SW 1271 (cell line): ENCODE results near the gene CGNL1.

Experiments used
- DNase-seq, 2 experiments: peaks; one replicate each; lab custom pipeline; 2025; lab: John Stamatoyannopoulos, UW

CGNL1 gene

DNA sequence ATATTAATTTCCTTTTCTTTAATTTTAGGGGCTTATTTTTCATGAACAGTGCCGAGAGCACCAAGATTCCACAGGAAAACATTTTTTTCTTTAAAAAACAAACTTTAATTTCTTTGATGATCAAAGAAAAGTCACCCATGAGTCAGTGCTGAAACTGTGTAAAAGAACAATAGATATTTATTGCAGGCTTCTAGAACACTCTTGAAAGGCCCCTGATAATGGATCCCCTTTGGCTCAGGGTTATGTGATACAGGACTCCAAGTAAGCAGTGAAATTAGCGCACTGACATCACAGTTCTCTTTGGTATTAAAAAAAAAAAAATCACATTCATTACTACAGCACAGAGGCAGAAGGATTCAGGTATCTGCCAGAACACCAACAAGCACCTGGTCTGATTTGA lies 149.3 kb downstream of the CGNL1 start:
- DNase-seq: no peak

DNA sequence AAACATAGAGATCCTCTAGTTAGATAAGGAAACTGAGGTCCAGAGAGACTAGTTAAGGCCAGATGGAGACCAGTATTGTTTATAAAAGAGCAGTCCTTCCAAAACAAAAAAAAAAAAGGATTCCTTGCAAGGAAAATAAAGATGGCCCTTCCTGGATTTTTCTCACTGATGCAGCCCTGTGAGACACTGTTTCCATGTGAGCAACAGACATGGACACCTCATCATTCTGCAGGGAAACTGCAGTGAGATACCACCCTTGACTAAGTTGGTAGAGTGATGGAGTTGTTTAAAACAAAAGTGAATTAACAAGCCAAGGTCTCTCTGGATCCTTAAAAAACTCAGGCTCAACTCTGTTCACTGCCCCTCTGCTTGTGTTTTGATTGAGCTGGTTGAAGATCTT lies 149.8 kb downstream of the CGNL1 start:
- DNase-seq: no peak

DNA sequence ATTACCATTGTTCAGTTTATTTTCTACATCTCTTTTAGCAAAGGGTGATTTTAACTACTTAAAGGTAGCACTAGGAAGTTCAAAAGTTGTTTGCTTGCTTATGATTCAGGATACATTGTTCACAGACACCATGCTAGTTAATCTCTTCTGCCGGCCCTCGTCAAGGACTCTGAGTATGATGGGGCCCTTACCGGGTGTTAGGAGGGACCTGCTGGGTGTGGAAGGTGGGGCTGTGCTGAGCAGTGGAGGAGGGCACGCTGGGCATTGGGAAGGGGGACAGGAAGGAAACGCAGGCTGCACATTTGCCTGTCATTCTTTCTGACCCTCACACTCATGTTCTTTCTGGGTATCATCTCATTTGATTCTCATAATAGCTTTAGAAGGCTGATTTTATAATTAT lies 150.3 kb downstream of the CGNL1 start:
- DNase-seq: no peak

DNA sequence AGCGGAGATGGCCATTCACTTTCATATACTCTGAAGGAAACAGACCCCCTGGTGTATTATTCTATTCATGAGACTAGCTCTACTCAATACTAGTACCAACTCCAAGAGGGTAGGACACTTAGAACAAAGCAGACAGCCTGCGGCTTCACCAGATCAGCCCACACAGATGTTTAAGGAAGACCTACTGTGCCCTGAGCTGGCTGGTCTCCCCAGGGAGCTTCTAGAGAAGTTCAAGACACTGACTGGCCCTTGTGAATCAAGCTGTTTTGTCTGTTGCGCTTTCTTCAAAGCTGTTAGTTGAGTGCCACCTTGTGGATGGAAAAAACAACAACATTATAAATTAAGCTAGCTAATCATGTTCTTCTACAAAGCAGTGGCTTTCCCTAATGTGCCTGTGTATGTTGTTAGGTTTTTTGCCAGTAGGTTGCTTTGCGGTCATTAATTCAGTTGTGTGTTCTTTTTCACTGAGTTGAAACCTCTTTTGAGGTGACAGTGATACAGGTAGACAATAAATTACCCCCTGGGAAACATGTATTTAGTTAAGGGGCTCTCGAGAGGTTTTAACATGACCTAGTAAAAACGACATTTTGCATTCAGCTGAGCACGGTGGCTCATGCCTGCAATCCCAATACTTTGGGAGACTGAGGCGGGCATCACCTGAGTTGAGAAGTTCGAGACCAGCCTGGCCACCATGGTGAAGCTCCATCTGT lies 151.2 kb downstream of the CGNL1 start:
- peak; percentile 46 to 73 for DNase-seq

DNA sequence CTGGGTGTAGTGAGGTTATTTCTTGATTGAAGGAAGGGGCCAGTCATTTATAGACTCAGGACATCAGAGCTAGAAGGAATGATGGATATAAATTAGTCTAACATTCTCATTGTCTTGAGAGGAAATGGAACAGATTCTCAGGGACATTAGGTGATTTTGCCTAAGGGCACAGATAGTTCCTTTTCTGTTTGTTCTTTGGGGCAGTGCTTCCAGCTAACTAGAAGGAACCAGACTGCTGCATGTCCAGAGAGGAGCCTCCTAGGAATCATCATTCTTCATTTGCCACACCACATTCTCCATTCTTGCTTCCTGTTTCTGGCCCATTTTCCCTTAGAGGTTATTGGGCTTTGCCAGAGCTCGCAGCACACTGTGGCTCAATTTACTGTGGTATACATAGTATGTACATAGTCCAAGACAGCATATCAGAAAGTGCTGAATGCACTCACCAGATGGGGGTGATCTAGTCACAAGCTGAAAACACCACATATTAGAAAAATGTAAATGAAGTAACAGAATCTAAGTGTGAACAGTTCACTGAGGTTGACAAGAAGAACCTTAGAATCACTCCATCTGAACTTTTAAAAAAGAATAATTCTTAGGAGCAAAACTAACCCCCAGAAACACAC lies 152.7 kb downstream of the CGNL1 start:
- no peak for DNase-seq

DNA sequence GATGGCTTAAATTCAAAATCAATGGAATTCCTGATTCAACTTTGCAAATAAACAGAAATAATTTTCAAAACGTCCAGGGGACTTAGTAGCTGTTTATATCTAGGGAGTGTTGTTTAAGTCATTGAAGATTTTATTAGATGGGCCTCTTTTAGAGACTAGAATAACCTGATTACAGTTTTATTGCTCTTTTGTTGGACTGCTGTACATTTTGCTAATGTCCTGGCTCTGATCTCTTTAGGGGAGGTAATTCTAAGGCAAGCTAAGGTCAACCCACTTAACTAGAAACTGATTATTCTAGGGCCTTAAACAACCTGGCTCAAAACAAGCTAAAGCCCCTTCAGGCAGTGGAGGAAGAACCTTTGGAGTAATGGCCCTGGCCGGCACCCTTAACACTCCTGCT lies 153.4 kb downstream of the CGNL1 start:
- no peak for DNase-seq

DNA sequence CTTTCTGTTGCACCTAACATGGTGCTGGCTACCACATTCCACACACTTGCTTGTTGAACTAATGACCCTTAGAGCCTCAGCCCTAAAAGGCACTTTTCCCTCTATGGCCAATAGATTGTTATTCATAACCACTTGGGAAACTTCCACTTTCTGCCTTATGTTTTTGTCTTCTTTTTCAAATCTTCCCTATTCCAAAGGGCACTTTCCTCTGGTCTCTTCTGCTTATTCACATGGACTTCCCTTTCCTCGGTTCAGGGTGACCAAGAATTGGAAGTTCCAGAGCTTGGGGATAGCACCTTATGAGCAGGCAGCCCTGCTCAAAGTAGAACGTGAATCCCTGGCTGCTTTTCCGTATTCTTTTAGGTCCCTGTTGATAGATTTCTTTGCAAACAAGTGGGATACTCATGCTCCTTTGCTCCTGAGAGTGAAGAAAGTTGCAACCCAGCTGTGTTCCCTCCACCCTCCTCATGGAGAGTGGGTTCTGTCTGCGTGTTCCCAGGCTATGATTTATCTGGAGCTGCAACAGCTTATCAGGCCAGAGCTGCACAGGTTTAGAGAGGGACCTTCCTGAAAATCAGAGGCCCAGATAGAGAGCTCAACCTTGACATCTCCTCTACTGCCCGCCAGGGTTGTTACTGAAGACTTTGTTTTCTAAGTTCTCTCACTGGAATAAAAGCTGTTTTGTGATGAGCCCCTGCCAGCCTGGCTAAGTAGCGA lies 156.6 kb downstream of the CGNL1 start:
- DNase-seq: no peak

DNA sequence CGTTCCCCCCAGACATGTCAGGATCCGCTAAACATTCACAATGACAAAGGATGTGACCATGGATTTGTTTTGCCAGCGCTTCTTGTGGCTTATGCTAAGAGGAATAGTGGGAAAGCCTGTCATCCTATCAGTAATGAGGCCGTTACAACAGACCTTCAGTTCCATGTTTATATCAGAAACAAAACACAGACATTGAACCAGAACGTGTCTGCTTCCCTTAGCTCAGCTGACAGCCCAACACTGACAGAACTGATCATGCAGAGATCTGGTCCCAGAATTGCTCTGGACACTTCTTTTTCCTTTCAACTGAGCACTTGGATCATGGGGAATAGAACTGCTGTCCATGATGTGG lies 157.1 kb downstream of the CGNL1 start:
- no peak for DNase-seq

DNA sequence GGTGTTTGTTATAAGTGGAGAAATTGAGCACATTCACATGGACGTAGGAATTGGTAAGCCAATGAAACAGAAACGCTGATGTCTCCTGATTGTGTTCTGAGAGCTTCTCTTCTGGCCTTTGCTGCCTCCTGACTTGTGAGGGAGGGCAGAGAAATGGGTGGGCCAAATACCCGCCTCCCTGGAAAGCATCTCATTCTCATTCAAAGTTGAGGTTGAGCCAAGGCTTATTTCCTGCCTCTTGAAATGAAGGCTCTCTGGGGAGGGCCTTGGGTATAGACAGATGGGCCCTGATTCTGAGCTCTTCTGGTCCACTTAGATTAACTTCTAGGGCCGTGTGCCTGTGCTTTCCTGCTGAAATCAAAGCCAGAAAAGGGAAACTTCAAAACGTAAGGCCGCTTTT lies 158.0 kb downstream of the CGNL1 start:
- no peak for DNase-seq

DNA sequence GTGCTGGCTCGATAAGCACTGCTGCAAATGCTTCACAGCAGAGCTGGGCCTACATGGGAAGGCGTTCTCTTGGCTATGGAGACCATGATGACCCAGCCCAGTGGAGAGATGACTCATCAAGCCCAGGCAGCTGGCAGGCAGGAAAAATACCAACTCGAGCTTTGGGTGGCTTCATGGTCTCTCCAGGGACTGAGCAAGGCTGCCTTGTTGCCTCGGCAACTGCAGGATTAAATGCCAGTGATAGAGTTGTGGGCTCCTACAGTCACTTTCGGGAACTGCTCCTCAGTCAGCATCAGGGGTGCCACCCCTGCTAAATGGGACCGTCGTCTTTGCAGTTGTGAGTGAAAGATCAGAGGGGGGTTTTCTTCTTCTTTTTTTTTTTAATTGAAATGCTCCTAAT lies 160.8 kb downstream of the CGNL1 start:
- DNase-seq: no peak

DNA sequence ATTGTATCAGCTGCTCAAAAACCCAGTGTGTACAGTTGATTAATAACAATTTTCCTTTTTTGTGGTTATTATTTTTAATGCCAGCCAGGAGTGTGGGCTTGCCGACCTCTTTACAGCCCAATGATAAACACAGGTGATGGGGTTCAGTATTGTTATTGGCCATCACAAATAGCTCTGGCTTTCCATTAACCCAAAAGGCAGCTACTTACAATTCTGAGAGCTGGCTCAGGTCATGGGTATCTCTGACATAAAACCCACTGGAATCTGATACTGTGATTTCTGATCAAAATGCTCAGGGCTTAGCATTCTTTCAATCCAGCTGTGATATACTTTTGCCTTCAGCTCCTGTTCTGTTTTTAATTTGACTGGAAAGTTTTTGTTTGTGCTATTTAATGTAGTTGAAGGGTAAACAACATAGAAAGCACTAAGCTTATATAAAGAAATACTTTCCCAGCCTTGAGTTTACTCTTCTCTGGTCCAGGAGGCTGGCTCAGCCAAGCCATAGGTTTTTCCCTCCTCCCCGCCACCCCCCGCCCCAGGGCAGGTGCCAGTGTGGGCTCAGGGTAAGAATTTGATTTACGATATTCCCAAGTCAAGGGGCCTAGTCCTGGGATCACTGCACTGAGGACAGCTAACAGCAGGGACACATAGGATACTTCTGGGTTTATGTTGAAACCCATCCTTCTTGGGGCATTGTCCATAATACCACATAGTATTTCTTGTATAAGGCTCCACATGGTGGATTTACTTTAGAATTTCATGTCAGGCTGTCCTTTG lies 161.4 kb downstream of the CGNL1 start:
- no peak for DNase-seq

DNA sequence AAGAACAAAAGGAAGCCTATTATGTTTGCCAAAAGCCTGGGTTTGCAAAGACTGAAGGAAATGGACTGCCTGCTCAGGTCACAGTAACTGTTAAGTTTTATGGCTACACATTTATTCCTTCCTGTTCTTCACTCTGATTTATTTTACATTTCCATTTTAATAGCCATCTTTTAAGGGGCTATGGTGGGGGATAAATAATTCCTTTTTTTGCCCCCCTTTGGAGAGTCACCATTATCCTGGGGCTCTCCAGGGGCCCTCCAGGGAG lies 161.9 kb downstream of the CGNL1 start:
- DNase-seq: no peak

DNA sequence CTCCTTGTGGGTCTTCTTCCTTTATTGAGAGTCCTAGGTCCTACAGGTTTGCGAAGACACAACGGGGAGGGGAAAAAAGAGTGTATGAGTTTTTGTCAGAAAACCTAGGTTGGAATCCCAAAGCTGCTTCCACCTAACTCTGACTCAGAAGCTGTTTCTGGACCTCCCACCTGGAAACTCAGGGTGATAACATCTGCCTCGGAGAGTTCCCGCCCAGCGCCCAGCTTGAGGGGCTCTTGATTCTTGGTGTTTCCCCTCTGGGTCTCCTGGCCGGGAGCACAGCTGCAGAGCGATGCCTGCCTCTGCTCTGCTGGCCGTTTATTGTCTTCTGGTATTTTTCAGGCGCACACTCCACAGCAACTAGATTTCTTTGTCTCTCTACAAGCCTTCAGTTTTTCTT lies 162.5 kb downstream of the CGNL1 start:
- DNase-seq: no peak

DNA sequence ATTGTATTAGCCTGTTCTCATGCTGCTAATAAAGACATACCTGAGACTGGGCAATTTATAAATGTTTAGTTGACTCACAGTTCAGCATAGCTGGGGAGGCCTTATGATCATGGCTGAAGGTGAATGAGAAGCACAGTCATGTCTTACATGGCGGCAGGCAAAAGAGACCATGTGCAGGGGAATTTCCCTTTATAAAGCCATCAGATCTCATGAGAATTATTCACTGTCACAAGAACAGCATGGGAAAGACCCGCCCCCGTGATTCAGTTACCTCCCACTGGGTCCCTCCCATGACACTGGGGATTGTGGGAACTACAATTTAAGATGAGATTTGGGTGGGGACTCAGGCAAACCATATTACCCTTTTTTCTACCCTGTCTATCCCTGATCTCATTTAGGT lies 163.9 kb downstream of the CGNL1 start:
- DNase-seq: no peak

DNA sequence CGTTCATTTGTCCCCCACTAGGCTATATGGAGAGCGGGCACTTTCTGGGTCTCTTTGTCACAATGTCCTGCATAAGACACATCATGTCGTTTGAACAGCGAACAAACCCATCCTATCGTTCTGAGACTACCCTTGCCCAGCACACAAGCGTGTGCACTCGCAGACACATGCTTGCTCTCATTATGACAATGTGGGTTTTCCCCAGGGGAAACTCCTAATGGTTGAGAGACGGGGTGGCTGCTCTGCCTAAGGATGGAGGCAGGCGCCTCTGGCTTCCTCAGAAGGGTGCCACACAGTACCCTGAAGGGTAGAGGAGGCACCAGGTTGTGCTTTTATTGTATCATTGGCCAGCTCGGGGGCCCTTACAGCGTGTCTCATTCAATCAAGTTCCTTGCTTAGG lies 164.4 kb downstream of the CGNL1 start:
- DNase-seq: no peak

DNA sequence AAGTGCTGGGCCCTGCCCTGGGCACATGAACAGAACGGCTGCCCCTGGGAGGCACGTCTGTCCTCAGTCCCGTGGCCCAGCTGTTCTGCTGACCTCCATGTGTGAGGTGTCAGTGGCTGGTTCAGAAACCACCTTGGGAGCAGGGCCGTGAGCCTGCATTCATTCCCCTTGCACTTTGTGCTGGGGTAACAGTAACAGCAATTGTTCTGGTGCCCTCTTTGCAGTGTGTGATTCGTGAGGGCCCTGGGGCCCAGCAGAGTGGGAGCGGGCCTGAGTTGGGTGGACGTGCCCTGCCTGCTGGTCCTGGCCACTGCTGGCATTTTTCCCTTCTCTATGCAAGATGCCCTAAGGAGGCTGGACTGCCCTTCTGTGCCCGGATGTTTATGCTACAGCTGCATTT lies 165.0 kb downstream of the CGNL1 start:
- DNase-seq: no peak

DNA sequence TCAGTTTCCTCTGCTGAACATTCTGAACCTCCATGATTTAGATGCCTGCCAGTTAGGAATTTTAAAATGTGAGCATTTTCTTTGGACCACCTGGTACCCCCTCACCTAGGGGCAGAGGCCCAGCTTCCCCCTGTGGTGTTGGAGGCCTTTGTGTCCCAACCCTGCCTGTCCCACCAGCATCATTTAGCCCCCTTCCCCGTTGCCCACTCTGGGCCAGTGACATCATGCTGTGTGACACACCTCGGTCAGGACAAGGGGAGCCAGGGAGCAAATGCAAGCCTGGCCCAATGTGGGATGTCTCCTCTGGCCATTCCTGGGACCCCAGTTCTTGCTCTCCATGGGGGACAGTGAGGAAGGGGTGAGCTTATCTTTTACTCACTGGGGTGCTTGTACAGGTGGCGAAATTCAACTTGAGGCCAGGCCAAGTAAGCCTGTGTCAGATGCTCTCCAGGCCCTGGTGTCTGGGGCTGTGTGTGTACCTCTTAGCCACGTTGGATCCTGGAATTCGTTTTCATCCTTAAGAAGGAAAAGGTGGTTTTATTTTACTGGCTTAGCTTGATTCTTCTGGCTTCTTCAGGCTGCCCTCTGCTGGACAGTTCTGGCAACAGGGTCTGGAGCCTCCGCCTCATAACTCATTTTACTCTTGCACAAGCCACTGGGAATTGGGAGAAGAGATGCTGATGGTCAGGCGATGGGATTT lies 165.7 kb downstream of the CGNL1 start:
- DNase-seq: peak in 1 of 2 experiments; percentile 68

DNA sequence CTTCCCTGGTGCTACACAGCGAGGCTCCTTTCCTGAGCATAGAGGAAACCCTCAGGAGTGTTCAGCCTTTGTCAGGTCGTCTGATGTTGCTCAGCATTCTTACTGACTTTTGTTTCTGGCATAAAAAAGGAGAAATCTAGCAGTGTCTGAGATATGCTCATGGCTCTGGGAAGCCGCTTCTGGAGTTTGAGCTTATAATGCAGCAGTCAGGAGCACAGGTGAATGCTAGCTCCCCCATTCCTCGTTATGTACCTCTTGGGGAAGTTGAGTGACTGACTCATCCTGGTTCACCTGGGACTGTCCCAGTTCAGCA lies 166.2 kb downstream of the CGNL1 start:
- DNase-seq: no peak

DNA sequence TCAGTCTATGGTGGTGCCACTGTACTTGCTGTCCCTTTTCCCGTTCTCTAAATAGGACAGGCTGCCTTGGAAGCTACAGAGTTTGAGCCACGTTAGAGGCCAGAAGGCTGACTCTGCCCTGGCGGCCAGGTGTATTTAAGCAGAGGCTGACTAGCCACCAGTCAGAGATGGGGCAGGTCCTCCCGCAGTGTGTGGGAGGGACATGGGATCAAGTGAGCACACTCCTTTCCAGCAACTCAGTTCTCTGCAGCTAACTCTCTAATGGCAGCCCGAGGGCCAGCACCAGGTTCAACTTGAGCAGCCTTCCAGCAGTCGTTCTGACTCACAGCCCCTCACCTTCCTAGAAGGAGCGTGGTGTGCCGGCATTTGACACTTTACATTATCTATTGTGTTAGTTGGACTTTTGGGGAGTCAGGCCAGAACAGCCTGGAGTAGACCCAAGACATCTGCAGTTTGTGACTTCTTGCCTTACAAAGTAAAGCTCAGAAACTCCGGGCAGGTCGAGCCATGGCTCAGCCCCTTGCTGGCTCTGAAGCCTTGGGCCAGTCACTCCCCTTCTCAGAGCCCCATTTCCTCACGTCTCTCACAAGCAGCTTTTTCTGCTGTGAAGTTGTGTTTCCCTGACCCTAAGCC lies 168.7 kb downstream of the CGNL1 start:
- no peak for DNase-seq

DNA sequence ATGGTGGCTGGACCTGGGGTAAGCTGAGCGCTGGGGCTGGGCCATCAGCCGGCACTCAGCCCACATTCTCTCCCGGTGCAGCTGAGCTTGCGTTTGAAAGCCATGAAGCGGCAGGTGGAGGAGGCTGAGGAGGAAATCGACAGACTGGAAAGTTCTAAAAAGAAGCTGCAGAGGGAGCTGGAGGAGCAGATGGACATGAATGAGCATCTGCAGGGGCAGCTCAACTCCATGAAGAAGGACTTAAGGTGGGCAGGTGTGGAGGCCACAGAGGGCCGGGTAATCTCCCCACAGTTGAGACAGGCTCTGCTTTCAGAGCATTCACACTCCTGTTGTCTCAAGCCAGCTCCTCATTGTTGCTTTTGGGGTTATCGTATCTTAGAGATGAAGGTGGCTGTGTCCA lies 169.7 kb downstream of the CGNL1 start:
- no peak for DNase-seq

DNA sequence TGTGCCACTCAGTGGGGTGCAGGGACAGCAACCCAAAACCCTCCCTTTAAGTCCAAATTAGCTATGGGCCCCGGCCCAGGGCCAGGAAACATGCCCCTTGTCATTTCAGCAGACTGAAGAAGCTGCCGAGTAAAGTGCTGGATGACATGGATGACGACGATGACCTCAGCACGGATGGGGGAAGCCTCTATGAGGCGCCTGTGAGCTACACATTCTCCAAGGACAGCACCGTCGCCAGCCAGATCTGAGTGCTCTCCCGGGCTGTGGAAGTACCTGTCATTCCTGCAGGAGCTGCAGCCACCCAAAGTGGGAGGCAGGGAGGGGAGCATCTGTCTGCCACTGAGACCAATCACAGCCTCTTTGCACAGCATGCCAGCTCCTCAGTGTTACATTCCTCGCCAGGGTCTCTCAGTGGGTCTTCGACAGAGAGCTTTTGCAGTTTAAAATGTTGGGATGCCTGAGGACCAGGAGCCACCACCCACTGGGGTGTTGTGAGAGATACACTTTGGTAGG lies 171.0 kb downstream of the CGNL1 start:
- DNase-seq: no peak

DNA sequence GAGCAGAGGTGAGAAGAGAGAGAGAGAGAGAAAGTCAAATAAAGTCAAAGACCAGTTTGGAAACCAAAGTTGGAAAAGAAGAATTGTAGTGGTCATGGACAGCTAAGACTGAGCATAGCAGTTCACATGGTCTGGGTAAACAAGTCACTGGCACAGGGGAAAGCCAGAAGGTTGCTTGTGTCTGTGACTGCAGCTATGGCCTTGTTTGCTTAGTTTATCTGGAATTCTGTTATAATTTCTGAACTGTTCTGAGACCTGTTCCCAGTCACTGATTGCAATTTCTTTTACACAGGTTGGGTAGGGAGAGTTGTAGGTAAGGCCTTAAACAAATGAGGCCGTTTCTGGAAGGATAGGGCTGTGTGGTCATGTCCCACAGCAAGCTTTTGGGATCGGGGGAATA lies 172.0 kb downstream of the CGNL1 start:
- no peak for DNase-seq
